Bronchial epithelial cell (primary cell): ENCODE data around the gene PCYT1B. TPM values are rescaled to one million over a fixed set of nuclear protein-coding genes. Genes with fewer than 3 reads are reported as not detected.
A peak's percentile ranks its signal among the peaks of the same experiment; 100 is the strongest.
"Not testable (repeated sequence)": the region's sequence is repeated elsewhere in the genome, so short reads cannot be mapped to it uniquely, and the experiment has no call there.

Experiments
- DNase-seq: peaks from one replicate; pipeline ENCODE4 v3.0.0-alpha.2; 2010; ENCODE audit warnings: low read depth
- FAIRE-seq: peaks from 2 replicates; lab custom pipeline; 2011; peaks lifted over from hg19 to GRCh38; lab: Jason Lieb, UNC
- H3K27me3 ChIP-seq: 2 replicates; pipeline ENCODE4 v1.5.1; 2011; ENCODE audit warnings: low read length; ENCODE audit not compliant: control insufficient read depth, insufficient read depth
- H3K36me3 ChIP-seq: 2 replicates; pipeline ENCODE4 v1.5.1; 2011; ENCODE audit warnings: low read length; ENCODE audit not compliant: control insufficient read depth, insufficient read depth
- H3K4me3 ChIP-seq: 2 replicates; pipeline ENCODE4 v1.5.1; 2011; ENCODE audit warnings: mild to moderate bottlenecking, low read depth, low read length, control low read depth
- CTCF ChIP-seq: IDR thresholded peaks from 2 replicates; pipeline ENCODE4 v1.5.1; 2011; ENCODE audit warnings: mild to moderate bottlenecking, moderate library complexity, low read length, control low read depth, inconsistent platforms; ENCODE audit not compliant: insufficient read depth, severe bottlenecking
- total RNA-seq: library from RNA; depleted of rRNA; stranded (reverse); fragments of >200 nt; gene quantifications from 2 replicates; pipeline ENCODE4 v1.2.1, GENCODE V29; 2014

PCYT1B gene
- total RNA-seq, 1 donor from 2014 or later = under 0.01 TPM

GRCh38 chrX:24643116-24643515 is 4.0 kb downstream of the PCYT1B start:
- DNase-seq (peak; percentile 79), FAIRE-seq (no peak)
- TF ChIP-seq CTCF = no peak

GRCh38 chrX:24629701-24630100 is 17.4 kb downstream of the PCYT1B start:
- DNase-seq (no peak), FAIRE-seq (no peak)
- TF ChIP-seq CTCF = no peak

More at GRCh38 chrX:24643116-24643515, 4.0 kb downstream of the PCYT1B start:
- H3K27me3 ChIP-seq = no peaks in the 10 kb centered on the region
- no peak overlapping the region for H3K4me3 ChIP-seq
- H3K36me3 ChIP-seq = no peaks in the 10 kb centered on the region

GRCh38 chrX:24619647-24620046 is 27.5 kb downstream of the PCYT1B start:
- FAIRE-seq = no peak
- H3K36me3 ChIP-seq = no peaks in the 10 kb centered on the region
- H3K27me3 ChIP-seq = no peaks in the 10 kb centered on the region
- DNase-seq = peak; percentile 27
- H3K4me3 ChIP-seq = no peak overlapping the region
- no peak for TF ChIP-seq CTCF

More at GRCh38 chrX:24629701-24630100, 17.4 kb downstream of the PCYT1B start:
- H3K4me3 ChIP-seq = no peak overlapping the region
- no peaks in the 10 kb centered on the region for H3K27me3 ChIP-seq
- H3K36me3 ChIP-seq = no peaks in the 10 kb centered on the region

- DNase-seq = no peak
- no peak for TF ChIP-seq CTCF
- FAIRE-seq = no peak
- Histone ChIP-seq H3K4me3 (no peak overlapping the region), H3K27me3 (no peaks in the 10 kb centered on the region), H3K36me3 (no peaks in the 10 kb centered on the region)
Measured at GRCh38 chrX:24610516-24610915, 36.6 kb downstream of the PCYT1B start.

DNA sequence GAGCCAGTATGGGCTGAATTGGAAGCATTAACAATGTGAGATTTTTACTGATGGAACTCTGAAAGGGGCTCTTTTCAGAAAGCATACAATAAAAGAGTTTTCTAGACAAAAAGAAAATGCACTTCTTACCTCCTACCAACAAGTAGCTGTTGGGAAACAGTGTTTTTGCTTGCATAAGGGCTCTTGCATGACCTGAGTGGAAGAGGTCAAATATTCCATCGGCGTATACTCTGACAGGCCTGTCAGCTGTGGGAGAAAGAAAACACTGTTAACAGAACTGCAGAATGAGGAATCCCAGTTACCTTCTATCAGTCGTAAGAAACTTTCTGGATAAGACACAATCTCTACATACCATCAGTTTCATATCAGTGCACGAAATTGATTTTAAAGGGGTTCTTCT is 39.5 kb downstream of the PCYT1B start:
- no peaks in the 10 kb centered on the region for H3K36me3 ChIP-seq
- FAIRE-seq = no peak
- DNase-seq = no peak
- no peak for TF ChIP-seq CTCF
- H3K27me3 ChIP-seq = no peaks in the 10 kb centered on the region
- H3K4me3 ChIP-seq = no peak overlapping the region

- DNase-seq = peak; percentile 18
- H3K36me3 ChIP-seq, H3K4me3 ChIP-seq, H3K27me3 ChIP-seq, FAIRE-seq: not testable (repeated sequence)
Measured at GRCh38 chrX:24605941-24606340, 41.2 kb downstream of the PCYT1B start.
